Neural progenitor cell (in vitro differentiated cells): ENCODE measurements around the gene NDUFAF2.

Experiments
- CTCF ChIP-seq: fragments of 200-600 bp; sonication (generic); IDR thresholded peaks from 2 replicates; pipeline ENCODE4 v1.5.1; 2017; ENCODE audit warnings: antibody characterized with exemption, mild to moderate bottlenecking
- EZH2 ChIP-seq: fragments of 200-600 bp; sonication (generic); IDR thresholded peaks from 2 replicates; pipeline ENCODE4 v1.6.1; 2017; ENCODE audit warnings: antibody characterized with exemption, mild to moderate bottlenecking, moderate library complexity

GRCh38 chr5:61142391-61142790 lies 197.4 kb downstream of the NDUFAF2 start:
- TF ChIP-seq CTCF (no peak), EZH2 (no peak)
